PFSK-1 (cell line): ENCODE results near the gene SPATA3.

Source experiments
- POLR2AphosphoS5 ChIP-seq: IDR thresholded peaks from 2 replicates; pipeline ENCODE4 v1.6.1; 2012; ENCODE audit warnings: low read depth, mild to moderate bottlenecking, control low read depth, low read length, moderate library complexity
- REST ChIP-seq, 2 experiments: IDR thresholded peaks; 2 replicates each; pipeline versions ENCODE4 v1.6.1 to v1.8.0; 2011 to 2012; ENCODE audit warnings: low read depth in 2 of 2, low read length in 2 of 2, control low read depth in 1 of 2, inconsistent platforms in 1 of 2, mild to moderate bottlenecking in 1 of 2, moderate library complexity in 1 of 2; ENCODE audit not compliant: insufficient read depth in 1 of 2
- TAF1 ChIP-seq: IDR thresholded peaks from 2 replicates; pipeline ENCODE4 v1.6.1; 2012; ENCODE audit warnings: low read length, control low read depth, borderline replicate concordance; ENCODE audit not compliant: insufficient read depth

- TF ChIP-seq TAF1: no peak
- no peak for TF ChIP-seq REST (IDR thresholded peaks at IDR 0.05; ENCODE audit: insufficient read depth in 1 of 2, low read depth in 2 of 2, low read length in 2 of 2)
- TF ChIP-seq POLR2AphosphoS5: no peak
Measured at GRCh38 chr2:230952226-230952956, 43.5 kb upstream of the SPATA3 start.
